Activated CD8-positive, alpha-beta T cell treated with anti-CD3 and anti-CD28 coated beads, Interleukin-2, amount 10 ng/mL, durations not matched to agents 7 days and 5 days (primary cell): ENCODE data around the gene RAPGEF6. TPM values are rescaled to one million over a fixed set of nuclear protein-coding genes. Genes with fewer than 3 reads are reported as not detected.
A peak's percentile ranks its signal among the peaks of the same experiment; 100 is the strongest.

Experiments
- ATAC-seq: fragments of 150-1000 bp; cut with Tn5 transposase; one replicate; pipeline ENCODE4 v1.10.0; 2021; ENCODE audit warnings: moderate library complexity
- CTCF ChIA-PET: fragments of 350-600 bp; sonication (Branson Sonifier 250); formaldehyde crosslinking; loops from one replicate; lab custom pipeline; 2021; ENCODE audit warnings: antibody characterized with exemption; lab: Charles Lee
- POLR2A ChIA-PET: fragments of 350-600 bp; sonication (Branson Sonifier 250); formaldehyde crosslinking; loops from one replicate; lab custom pipeline; 2021; ENCODE audit warnings: antibody characterized with exemption; lab: Charles Lee
- DNase-seq: peaks from one replicate; pipeline ENCODE4 v3.0.0-alpha.2; 2020
- H3K27ac Mint-ChIP-seq: one replicate; pipeline ENCODE4 v1.8.0; 2021; ENCODE audit warnings: mild to moderate bottlenecking, mixed read lengths
- H3K27me3 Mint-ChIP-seq: one replicate; pipeline ENCODE4 v1.8.0; 2021; ENCODE audit warnings: low read depth, mixed read lengths
- H3K36me3 Mint-ChIP-seq: one replicate; pipeline ENCODE4 v1.8.0; 2021; ENCODE audit warnings: low read depth, mixed read lengths
- H3K4me1 Mint-ChIP-seq: one replicate; pipeline ENCODE4 v1.8.0; 2021; ENCODE audit warnings: low read depth, mixed read lengths
- H3K4me3 Mint-ChIP-seq: one replicate; pipeline ENCODE4 v1.8.0; 2021; ENCODE audit warnings: mild to moderate bottlenecking, mixed read lengths
- H3K9me3 Mint-ChIP-seq: one replicate; pipeline ENCODE4 v1.8.0; 2022; ENCODE audit warnings: mixed read lengths; ENCODE audit not compliant: insufficient read depth
- total RNA-seq, 2 experiments: library from RNA; stranded (reverse); gene quantifications; one replicate each; pipeline ENCODE4 v1.2.3, GENCODE V29; 2021

The RAPGEF6 gene
- total RNA-seq, 2 experiments from 2014 or later = 36.4 to 40.9 TPM

DNA sequence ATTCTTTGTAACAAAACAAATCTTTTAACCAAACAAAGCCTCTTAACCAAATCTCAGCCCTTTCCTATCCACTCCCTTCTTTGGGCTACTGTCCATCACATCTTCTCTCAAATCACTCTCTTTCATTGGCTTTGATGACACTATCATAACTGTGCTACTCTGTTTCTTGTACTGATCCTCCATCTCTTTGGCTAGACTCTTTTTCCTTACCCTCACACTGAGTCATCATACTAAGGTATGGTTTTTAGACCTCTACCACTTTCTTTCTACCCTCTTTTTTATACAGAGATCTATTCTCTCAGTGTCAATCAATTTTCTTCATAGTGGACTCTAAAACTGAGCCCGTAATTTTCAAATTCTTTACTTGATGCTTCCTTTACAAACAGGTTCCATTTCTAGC lies 174.9 kb downstream of the RAPGEF6 start:
- Mint-ChIP-seq H3K4me1 (peaks cover 19% of the 10 kb centered on the region), H3K36me3 (peaks cover 60% of the 10 kb centered on the region), H3K27me3 (no peaks in the 10 kb centered on the region), H3K27ac (no peak overlapping the region), H3K9me3 (no peaks in the 10 kb centered on the region), H3K4me3 (no peak overlapping the region)
- ChIA-PET CTCF (interaction anchor here (0.8 to 1.0 kb wide), 2 partner anchors 40 to 129 kb away, joined by 3 read pairs; no protein-coding TSS in a partner anchor), POLR2A (no interaction called here)
- no peak for DNase-seq
- no peak for ATAC-seq

DNA sequence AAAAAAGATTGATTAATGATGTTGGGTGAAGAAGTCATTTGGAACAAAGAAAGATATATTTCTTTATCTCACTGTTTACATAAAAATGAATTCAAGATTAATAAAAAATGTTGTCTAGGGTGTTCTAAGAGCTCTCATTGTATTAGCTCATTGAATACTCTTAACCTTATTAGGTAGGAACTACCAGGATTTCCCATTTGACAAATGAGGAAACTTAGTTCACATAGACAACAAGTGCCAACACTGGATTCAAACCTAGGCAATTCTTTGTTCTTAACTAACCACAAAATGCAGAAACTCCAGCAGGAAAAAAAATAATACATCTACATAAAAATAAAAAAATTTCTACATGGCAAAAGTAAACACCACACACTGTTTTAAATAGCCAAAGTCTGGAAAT lies 175.8 kb downstream of the RAPGEF6 start:
- no peak overlapping the region for H3K27ac Mint-ChIP-seq
- CTCF ChIA-PET = interaction anchor here (1.0 kb wide), 1 partner anchor 130 kb away, joined by 3 read pairs; no protein-coding TSS in a partner anchor

DNA sequence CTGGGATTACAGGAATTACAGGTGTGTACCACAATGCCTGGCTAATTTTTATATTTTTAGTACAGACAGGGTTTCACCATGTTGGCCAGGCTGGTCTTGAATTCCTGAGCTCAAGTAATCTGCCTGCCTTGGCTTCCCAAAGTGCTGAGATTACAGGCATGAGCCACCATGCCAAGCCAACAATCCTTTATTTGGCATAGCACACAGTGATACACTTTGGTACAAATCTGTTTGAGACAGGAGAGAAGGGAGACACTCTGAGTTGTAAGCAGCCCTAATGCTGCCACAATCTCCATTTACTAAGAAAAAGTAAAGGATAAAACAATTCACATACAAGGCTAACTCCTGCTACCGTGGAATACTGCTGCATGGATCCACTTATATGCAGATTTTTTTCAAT lies 177.8 kb downstream of the RAPGEF6 start:
- ChIA-PET POLR2A (no interaction called here), CTCF (no interaction called here)
- no peaks in the 10 kb centered on the region for H3K9me3 Mint-ChIP-seq
- peaks cover 6% of the 10 kb centered on the region for H3K4me1 Mint-ChIP-seq
- DNase-seq (no peak), ATAC-seq (no peak)
- no peak overlapping the region for H3K27ac Mint-ChIP-seq
- no peaks in the 10 kb centered on the region for H3K27me3 Mint-ChIP-seq
- H3K4me3 Mint-ChIP-seq = no peak overlapping the region
- H3K36me3 Mint-ChIP-seq = peaks cover 74% of the 10 kb centered on the region

More for the DNA sequence above, 175.8 kb downstream of the RAPGEF6 start:
- Mint-ChIP-seq H3K4me3 (no peak overlapping the region), H3K36me3 (peaks cover 68% of the 10 kb centered on the region), H3K4me1 (peaks cover 19% of the 10 kb centered on the region), H3K9me3 (no peaks in the 10 kb centered on the region), H3K27me3 (no peaks in the 10 kb centered on the region)
- DNase-seq = no peak
- POLR2A ChIA-PET = no interaction called here
- ATAC-seq = no peak

DNA sequence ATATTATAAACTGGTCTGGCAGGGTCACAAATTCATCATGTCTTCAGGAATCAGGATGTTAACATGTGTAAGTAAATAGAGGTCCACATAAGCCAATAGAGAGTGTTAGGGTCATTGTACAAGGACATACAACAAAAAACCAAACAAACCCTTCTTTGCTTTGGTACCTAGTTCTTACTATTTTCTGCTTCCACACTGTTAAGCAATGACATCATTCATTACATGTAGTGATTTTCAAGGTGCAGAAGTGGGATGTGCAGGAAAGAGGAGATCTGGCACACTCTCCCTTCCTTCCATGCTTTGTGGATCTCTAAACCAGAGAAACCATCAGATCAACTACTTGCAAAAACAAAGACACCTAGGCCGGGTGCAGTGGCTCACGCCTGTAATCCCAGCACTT lies 184.1 kb downstream of the RAPGEF6 start:
- peaks cover 68% of the 10 kb centered on the region for H3K36me3 Mint-ChIP-seq
- POLR2A ChIA-PET = no interaction called here

DNA sequence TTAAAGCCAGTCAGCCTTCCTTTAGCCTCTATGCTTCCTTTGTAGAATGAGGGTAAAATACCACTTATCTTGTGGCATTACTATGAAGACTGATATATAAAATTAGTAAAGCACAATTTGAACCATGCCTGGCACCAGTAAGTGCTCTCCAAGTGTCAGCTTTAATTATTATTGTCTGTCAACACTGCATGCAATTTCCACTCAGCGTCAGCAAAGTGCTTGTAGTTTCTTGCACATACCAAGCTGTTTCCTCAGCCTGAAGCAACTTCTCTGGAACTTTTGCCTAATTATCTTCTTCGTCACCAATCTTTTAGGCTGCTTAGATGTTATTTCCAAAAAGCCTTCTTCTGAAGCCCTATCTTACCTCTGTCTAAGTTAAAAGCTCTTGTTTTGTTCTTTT lies 193.8 kb downstream of the RAPGEF6 start:
- Mint-ChIP-seq H3K36me3 (peaks cover 55% of the 10 kb centered on the region), H3K9me3 (no peaks in the 10 kb centered on the region), H3K27ac (no peak overlapping the region), H3K4me3 (no peak overlapping the region), H3K4me1 (no peaks in the 10 kb centered on the region), H3K27me3 (no peaks in the 10 kb centered on the region)
- DNase-seq (no peak), ATAC-seq (no peak)
- CTCF ChIA-PET = interaction anchor here (1.1 to 1.8 kb wide), 2 partner anchors 18 to 22 kb away, joined by 3 to 6 read pairs; no protein-coding TSS in a partner anchor
- POLR2A ChIA-PET = no interaction called here

More for the DNA sequence above, 184.1 kb downstream of the RAPGEF6 start:
- Mint-ChIP-seq H3K4me3 (no peak overlapping the region), H3K9me3 (no peaks in the 10 kb centered on the region), H3K4me1 (peaks cover 4% of the 10 kb centered on the region), H3K27ac (no peak overlapping the region), H3K27me3 (no peaks in the 10 kb centered on the region)
- no peak for ATAC-seq
- CTCF ChIA-PET = no interaction called here
- no peak for DNase-seq

DNA sequence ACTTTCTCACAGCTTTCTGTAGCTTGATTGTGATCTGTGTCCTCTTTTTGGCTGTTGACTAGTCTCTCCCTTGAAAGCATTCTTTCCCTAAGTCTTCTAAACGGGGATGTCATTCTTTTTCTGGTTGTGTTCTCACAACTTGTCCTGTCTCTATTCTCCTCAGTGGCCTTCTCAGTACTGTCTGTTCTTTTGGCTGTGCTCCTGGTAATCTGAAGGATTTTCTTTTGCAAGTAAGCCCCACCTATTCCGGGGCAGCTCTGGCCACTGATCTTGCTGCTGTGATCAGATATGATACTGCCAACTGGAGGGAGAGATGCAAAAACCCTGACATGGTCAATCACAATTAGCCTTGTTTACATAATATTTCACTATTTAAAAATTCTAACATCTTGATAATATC lies 198.9 kb downstream of the RAPGEF6 start:
- ChIA-PET POLR2A (no interaction called here), CTCF (interaction anchor here (2.1 to 3.7 kb wide), 2 partner anchors 12 to 14 kb away, joined by 5 to 13 read pairs; no protein-coding TSS in a partner anchor)
- Mint-ChIP-seq H3K36me3 (peaks cover 52% of the 10 kb centered on the region), H3K4me1 (no peaks in the 10 kb centered on the region), H3K27me3 (no peaks in the 10 kb centered on the region), H3K27ac (peak overlapping the region; percentile 7), H3K9me3 (no peaks in the 10 kb centered on the region), H3K4me3 (no peak overlapping the region)
- DNase-seq = no peak
- ATAC-seq = no peak

DNA sequence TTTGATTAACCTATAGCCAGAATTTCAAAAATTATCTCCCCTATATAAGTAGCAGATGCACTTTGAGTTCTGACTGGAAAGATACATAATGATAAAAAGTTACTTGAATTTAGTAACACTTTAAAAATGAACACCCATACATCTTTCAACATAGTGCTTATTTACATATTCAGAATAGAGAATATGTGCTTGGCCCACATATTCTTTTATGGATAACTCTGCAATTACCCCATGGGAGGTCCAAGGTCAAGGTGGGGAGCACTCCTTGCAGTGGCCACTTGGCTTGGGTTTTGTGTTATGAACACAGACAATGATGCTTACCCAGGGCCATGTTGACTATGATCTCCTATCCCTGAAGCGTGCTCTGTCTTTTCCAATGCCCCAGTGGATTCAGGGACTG lies 201.9 kb downstream of the RAPGEF6 start:
- ChIA-PET CTCF (no interaction called here), POLR2A (no interaction called here)
- Mint-ChIP-seq H3K36me3 (peaks cover 59% of the 10 kb centered on the region), H3K9me3 (no peaks in the 10 kb centered on the region), H3K27me3 (no peaks in the 10 kb centered on the region), H3K4me1 (peaks cover 5% of the 10 kb centered on the region), H3K27ac (no peak overlapping the region), H3K4me3 (no peak overlapping the region)
- DNase-seq (no peak), ATAC-seq (no peak)

DNA sequence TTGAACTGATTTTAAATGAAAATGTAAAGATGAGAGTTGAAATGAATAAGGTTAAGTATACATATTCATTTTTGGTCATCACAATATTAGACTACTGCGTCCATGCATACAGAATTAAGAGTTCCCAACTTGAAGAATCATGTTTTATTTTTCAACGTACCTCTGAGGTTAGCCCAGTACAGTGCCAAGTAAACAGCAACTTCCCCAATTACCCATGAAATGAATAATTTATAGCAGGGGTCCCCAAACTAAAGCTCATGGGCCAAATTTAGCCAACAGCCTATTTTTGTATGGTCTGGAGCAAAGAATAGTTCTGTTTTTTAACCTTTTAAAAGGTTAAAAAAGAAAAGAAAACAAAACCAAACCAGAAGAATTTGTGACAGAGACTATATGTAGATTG lies 203.2 kb downstream of the RAPGEF6 start:
- peaks cover 8% of the 10 kb centered on the region for H3K4me1 Mint-ChIP-seq

DNA sequence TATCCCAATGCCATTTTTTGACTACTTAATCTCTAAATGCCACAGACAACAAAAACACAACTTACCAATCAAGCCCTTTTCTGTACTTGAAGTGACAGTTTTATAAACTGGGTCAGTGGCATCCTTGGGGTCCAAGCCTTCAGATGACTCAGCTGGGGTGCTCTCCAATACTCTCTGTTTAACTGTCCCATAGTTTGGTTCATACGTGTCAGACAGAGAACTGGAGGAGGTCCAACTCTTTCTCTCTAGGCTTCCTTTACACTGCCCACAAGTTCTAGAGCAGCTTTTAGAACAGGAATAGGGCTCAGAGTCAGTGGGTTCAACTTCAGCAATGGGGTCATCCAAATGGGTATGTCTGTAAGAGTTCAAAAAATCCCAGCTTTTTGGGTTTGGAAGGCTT lies 204.2 kb downstream of the RAPGEF6 start:
- H3K27me3 Mint-ChIP-seq = no peaks in the 10 kb centered on the region
- no peak overlapping the region for H3K27ac Mint-ChIP-seq
- H3K4me3 Mint-ChIP-seq = no peak overlapping the region
- peaks cover 63% of the 10 kb centered on the region for H3K36me3 Mint-ChIP-seq
- ATAC-seq = no peak
- POLR2A ChIA-PET = no interaction called here
- H3K4me1 Mint-ChIP-seq = peaks cover 9% of the 10 kb centered on the region
- H3K9me3 Mint-ChIP-seq = no peaks in the 10 kb centered on the region
- no peak for DNase-seq
- CTCF ChIA-PET = interaction anchor here (0.7 to 1.4 kb wide), 2 partner anchors 159 to 571 kb away, joined by 3 read pairs; no protein-coding TSS in a partner anchor

More for the DNA sequence above, 203.2 kb downstream of the RAPGEF6 start:
- POLR2A ChIA-PET = no interaction called here
- ATAC-seq (no peak), DNase-seq (no peak)
- Mint-ChIP-seq H3K27me3 (no peaks in the 10 kb centered on the region), H3K36me3 (peaks cover 59% of the 10 kb centered on the region), H3K4me3 (no peak overlapping the region), H3K27ac (no peak overlapping the region), H3K9me3 (no peaks in the 10 kb centered on the region)
- CTCF ChIA-PET = interaction anchor here (1.4 kb wide), 1 partner anchor 158 kb away, joined by 3 read pairs; no protein-coding TSS in a partner anchor

DNA sequence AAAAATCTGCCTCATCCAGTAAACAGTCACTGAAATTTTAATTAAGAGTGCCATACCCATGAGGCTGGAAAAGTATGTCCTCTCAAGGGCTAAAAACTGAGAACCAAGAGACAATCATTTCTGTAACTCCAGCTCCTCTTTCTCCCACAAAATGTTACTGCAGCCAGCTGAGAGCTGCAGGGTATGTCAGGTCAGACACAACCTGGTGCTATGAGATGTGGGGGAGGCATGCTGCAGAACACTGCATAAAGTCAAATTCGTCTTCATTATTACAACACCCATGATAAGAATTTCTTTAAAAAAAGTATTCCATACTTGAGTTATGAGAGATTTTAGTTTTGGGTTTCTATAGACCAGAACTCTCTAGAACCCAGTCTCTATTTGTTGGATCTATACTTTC lies 209.0 kb downstream of the RAPGEF6 start:
- ChIA-PET CTCF (interaction anchor here (0.5 kb wide), 1 partner anchor 121 kb away, joined by 3 read pairs; no protein-coding TSS in a partner anchor), POLR2A (no interaction called here)
- Mint-ChIP-seq H3K27ac (no peak overlapping the region), H3K27me3 (no peaks in the 10 kb centered on the region), H3K9me3 (no peaks in the 10 kb centered on the region), H3K4me3 (no peak overlapping the region), H3K36me3 (peaks cover 61% of the 10 kb centered on the region), H3K4me1 (peaks cover 9% of the 10 kb centered on the region)
- DNase-seq (no peak), ATAC-seq (no peak)

DNA sequence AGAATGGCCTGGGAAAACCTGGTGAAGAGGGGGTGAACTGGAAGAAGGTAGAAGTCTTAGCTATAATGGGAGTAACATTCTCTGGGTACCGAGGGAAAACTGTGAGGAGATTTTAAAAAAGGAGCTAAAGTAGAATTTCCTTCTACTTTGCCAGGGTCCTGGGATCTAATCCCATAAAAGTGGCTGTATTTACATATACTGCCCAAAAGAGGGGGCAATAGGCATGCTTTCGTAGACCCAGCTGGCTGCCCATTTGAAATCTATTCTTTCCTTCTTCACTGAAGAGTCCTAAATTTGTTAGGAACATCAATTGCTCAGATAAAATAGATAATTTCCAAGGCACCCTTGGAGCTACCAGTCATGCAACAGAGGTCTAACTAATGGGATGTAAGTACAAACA lies 212.0 kb downstream of the RAPGEF6 start:
- Mint-ChIP-seq H3K9me3 (no peaks in the 10 kb centered on the region), H3K27ac (no peak overlapping the region), H3K4me1 (peaks cover 5% of the 10 kb centered on the region), H3K27me3 (no peaks in the 10 kb centered on the region), H3K4me3 (no peak overlapping the region), H3K36me3 (peaks cover 38% of the 10 kb centered on the region)
- ATAC-seq (no peak), DNase-seq (no peak)
- ChIA-PET CTCF (interaction anchor here (0.6 to 3.2 kb wide), 17 partner anchors 14 to 640 kb away, joined by 3 to 18 read pairs (median 4); no protein-coding TSS in a partner anchor), POLR2A (no interaction called here)

DNA sequence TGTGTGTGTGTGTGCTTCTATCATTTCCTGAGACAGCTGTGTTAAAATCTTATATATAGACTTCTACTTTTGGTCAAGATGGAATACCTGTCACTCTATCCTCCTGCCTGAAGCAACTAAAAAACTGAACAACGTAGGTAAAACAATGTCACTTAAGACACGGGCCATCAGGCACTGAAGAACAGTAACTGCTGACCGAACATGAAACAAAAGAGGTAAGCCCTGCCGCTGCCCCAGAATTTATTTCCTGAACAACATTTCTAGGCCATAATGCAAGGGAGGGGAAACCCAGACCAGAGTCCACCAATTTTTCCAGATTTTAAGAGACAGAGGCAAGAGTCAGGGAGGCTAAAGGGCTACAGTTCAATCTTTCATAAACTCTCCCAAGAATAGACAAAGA lies 215.2 kb downstream of the RAPGEF6 start:
- no peak for DNase-seq
- Mint-ChIP-seq H3K4me1 (peaks cover 22% of the 10 kb centered on the region), H3K9me3 (no peaks in the 10 kb centered on the region), H3K27me3 (no peaks in the 10 kb centered on the region), H3K27ac (no peak overlapping the region), H3K4me3 (no peak overlapping the region), H3K36me3 (peaks cover 27% of the 10 kb centered on the region)
- ATAC-seq = no peak
- ChIA-PET POLR2A (no interaction called here), CTCF (interaction anchor here (1.0 to 1.4 kb wide), 3 partner anchors 35 to 169 kb away, joined by 3 read pairs; no protein-coding TSS in a partner anchor)
